Astrocyte (in vitro differentiated cells and primary cell): ENCODE results near the gene RNF227.

ENCODE experiments used
- EZH2 ChIP-seq: IDR thresholded peaks from 2 replicates; pipeline ENCODE4 v1.6.1; 2012; ENCODE audit warnings: mild to moderate bottlenecking, low read length, inconsistent platforms; ENCODE audit not compliant: insufficient read depth
- TF ChIP-seq, protein P1 (sequence below): IDR thresholded peaks from 2 replicates; pipeline ENCODE4 v1.5.1; 2011; ENCODE audit warnings: low read depth, mild to moderate bottlenecking, inconsistent platforms, low read length, moderate library complexity; ENCODE audit not compliant: insufficient read depth

DNA sequence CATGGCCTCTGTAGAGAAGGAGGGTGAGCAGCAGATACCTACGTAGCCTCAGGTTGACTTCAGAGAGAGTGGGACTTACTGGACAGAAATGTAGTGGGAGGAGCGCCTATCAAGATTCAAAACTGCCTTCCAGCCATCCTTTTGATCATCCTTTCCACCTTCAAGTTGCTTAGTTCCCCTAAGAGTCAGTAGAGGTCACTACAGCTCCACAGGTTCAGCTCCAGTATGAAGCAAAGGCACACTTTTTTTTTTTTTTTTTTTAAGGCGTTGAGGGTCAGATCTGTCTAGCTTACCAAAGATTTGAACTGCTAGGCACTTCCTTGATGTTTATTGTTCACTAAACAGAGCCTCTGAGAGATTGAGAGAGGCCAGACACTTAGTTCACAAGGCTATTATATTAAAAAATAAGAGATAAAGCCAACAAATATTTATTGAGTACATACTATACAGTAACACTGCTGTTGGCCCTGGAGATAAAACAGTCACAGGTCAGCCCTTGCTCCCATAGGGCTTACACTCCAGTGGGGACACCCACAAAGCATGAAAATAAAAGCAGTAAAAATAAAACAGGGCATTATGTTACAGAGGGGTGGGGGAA lies 3.1 kb downstream of the RNF227 start:
- TF ChIP-seq, protein P1, sequence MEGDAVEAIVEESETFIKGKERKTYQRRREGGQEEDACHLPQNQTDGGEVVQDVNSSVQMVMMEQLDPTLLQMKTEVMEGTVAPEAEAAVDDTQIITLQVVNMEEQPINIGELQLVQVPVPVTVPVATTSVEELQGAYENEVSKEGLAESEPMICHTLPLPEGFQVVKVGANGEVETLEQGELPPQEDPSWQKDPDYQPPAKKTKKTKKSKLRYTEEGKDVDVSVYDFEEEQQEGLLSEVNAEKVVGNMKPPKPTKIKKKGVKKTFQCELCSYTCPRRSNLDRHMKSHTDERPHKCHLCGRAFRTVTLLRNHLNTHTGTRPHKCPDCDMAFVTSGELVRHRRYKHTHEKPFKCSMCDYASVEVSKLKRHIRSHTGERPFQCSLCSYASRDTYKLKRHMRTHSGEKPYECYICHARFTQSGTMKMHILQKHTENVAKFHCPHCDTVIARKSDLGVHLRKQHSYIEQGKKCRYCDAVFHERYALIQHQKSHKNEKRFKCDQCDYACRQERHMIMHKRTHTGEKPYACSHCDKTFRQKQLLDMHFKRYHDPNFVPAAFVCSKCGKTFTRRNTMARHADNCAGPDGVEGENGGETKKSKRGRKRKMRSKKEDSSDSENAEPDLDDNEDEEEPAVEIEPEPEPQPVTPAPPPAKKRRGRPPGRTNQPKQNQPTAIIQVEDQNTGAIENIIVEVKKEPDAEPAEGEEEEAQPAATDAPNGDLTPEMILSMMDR: peak; percentile 70
- no peak for TF ChIP-seq EZH2
